NCI-H69 (cell line): ENCODE results near the gene FBRSL1.
A peak's percentile ranks its signal among the peaks of the same experiment; 100 is the strongest.

ENCODE experiments used
- DNase-seq: peaks from one replicate; lab custom pipeline; 2025; lab: John Stamatoyannopoulos, UW

FBRSL1 gene

GRCh38 chr12:132483612-132484011, 6.3 kb upstream of the FBRSL1 start:
- DNase-seq = no peak

GRCh38 chr12:132484183-132484890, 5.6 kb upstream of the FBRSL1 start:
- no peak for DNase-seq

- no peak for DNase-seq
Observed at GRCh38 chr12:132484891-132485441, 5.0 kb upstream of the FBRSL1 start.

GRCh38 chr12:132485619-132486018, 4.3 kb upstream of the FBRSL1 start:
- DNase-seq = no peak

GRCh38 chr12:132486168-132486567, 3.8 kb upstream of the FBRSL1 start:
- no peak for DNase-seq

GRCh38 chr12:132486576-132486975, 3.4 kb upstream of the FBRSL1 start:
- DNase-seq = no peak

GRCh38 chr12:132487311-132487741, 2.6 kb upstream of the FBRSL1 start:
- DNase-seq = peak; percentile 39

- DNase-seq = peak; percentile 33
Observed at GRCh38 chr12:132488127-132489077, 1.5 kb upstream of the FBRSL1 start.

- peak; percentile 66 for DNase-seq
Observed at GRCh38 chr12:132489078-132489601, 811 bp upstream of the FBRSL1 start.

GRCh38 chr12:132490422-132491137, 629 bp downstream of the FBRSL1 start:
- DNase-seq = peak; percentile 59

- DNase-seq = peak; percentile 40
Observed at GRCh38 chr12:132491138-132491663, 1.2 kb downstream of the FBRSL1 start.

- no peak for DNase-seq
Observed at GRCh38 chr12:132491761-132492378, 1.9 kb downstream of the FBRSL1 start.

GRCh38 chr12:132492522-132492921, 2.6 kb downstream of the FBRSL1 start:
- DNase-seq = no peak

- no peak for DNase-seq
Observed at GRCh38 chr12:132492951-132493350, 3.0 kb downstream of the FBRSL1 start.

GRCh38 chr12:132493482-132494178, 3.7 kb downstream of the FBRSL1 start:
- no peak for DNase-seq

- DNase-seq = no peak
Observed at GRCh38 chr12:132494294-132495164, 4.6 kb downstream of the FBRSL1 start.

- no peak for DNase-seq
Observed at GRCh38 chr12:132495165-132495544, 5.2 kb downstream of the FBRSL1 start.

- no peak for DNase-seq
Observed at GRCh38 chr12:132495629-132496357, 5.8 kb downstream of the FBRSL1 start.

GRCh38 chr12:132496358-132496669, 6.4 kb downstream of the FBRSL1 start:
- DNase-seq = no peak
